ENCODE measurements around the gene SH3RF2.

Gene SH3RF2

DNA sequence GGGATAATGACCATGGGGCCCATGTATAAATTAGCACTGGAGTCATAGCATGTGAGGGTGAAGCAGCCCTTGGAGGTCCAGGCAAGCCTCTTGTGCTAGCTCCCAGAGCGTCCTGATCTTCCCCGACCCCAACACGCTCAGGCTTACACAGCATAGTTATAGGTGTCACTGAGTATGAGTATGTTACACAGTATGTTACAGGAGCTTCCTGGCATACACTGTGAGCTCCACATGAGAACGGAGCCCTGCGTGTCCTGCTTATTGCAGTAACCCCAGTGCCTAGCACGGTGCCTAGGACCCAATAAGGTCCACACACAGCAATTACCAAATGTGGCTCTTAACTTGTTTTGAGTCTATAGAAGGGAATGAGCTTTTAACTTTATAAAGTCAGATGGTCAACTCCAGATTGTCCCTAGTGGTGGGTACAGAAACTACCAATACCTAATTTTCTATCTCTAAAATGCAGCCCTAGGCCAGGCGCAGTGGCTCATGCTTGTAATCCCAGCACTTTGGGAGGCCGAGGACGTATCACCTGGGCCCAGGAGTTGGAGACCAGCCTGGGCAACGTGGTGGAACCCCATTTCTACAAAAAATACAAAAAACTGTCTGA, 104.9 kb downstream of the SH3RF2 start:
- DNase-seq (ENCODE audit: low read depth in 2 of 2): no peak

DNA sequence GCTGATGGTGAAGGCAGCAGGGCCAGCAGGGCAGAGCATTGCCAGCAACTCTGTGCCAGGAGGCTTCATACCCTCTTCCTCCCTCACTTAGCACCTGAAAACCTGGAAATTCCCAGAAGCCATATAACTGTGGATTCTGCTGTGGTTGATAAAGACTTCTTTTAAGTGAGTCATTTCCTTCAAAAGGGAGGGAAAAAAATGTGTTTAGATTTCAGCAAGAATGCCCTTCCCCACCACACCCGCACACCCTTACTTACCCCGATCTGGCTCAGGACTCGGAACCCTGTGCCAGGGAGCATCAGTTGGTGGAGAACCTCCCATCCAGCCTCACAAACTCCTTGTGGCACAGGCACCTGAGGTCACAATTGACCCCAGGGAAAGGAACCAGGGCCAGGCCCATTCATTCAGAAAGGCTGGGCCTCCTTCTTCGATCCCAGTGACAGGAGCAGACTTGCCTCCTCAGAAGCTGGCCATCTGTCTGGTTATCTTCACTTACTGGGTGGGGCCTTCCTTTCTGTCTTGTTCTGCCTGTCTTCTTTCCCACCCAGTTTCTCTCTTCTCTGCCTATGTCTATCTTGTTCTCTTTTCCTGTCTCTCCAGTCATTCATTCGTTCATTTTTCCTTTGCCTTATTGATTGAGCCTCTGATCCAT, 106.4 kb downstream of the SH3RF2 start:
- no peak for DNase-seq (ENCODE audit: low read depth in 2 of 2)

DNA sequence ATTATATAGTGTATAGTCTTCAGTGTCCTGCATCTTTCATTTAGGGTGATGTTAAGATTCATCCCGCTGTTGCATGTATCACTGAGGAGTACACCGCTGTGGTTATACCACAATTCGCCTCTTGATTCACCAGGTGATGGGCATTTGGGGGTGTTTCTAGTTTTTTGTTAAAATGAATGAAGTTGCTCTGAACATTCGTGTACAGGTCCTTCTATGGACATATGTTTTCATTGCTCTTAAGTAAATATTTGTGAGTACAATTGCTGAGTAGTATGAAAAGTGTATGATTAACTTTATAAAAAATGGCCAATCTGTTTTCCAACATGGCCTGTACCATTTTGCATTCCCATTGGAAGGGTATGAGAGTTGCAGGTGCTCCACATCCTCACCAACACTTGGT, 107.3 kb downstream of the SH3RF2 start:
- DNase-seq (ENCODE audit: low read depth in 2 of 2): no peak

DNA sequence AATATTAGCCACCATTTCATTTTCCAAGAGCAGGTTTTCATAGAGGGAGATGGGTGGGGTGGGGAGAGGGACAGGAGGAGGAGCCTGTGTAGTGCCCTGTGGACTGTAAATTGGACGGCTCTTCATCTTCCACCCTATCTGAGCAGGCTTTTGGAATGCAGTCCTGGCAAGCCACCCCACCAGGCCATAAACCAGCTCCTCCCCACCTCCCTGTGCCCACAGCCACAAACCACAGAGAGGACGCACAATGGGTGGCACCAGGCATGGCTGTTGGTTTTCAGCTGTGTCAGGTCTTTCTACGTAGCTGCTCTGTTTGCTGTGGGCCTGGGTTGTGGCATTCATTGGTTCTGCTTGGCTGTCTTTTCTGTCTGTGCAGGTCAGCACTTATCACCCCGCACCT, 111.0 kb downstream of the SH3RF2 start:
- DNase-seq (ENCODE audit: low read depth in 2 of 2): no peak

DNA sequence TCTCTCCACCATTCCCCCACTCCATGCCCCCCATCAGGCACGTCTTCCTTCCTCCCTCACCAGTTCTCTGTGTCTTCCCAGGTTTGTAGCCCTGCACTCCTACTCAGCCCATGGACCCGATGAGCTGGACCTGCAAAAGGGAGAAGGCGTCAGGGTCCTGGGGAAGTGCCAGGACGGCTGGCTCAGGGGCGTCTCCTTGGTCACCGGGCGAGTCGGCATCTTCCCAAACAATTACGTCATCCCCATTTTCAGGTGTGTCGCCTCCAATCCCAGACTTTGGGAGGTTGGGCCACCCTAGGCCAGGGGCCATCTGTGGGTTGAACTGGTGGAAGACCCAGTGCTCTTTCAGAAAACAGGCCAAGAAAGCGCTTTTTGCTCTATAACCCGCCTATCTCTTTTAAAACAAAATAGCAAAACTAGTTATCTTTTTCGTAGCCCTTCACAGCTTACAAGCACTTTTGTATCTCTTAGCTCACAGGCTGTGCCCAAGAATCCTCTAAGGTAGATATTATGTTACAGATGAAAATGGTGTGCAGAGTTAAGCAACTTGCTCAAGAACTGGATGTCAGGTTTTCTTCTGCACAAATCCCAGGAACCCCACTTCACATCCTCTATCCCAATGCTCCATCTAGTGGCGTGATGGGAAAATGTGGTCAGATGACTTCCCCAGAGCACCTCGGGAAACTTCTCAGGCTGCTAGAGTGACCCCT, 112.8 kb downstream of the SH3RF2 start:
- no peak for DNase-seq (ENCODE audit: low read depth in 2 of 2)

DNA sequence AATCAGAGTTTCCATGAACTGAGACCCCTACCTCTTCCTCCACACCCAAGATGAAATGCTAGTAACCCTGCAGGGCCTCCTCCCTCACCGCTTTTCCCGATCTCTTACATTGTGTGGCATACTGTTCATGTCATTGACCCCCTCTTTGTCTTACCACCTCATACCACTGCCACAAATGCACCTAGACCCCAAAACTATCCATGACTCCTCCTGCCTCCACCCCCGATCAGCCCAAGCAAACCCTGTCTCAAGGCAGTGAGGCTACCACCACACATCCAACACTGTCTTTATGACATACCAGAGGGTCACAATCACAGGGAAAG, 113.3 kb downstream of the SH3RF2 start:
- no peak for DNase-seq (ENCODE audit: low read depth in 2 of 2)

DNA sequence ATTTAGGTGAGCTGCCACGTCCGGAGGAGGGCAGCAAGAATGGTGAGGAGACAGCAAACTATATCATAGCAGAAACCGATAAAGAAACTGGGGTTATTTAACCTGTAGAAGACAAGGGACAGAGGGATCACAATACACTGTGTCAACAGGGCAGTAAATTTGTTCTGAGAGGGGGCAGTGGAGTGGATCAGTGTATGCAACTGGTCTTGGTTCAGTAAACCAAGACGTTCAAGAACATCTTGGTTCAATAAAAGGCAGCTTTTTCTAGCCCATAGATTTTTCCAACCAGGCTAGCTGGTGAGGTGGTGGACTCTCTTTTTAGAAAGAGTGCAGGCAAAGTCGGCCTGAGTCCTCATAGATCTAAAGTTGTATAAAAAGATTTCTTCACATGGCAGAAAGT, 113.7 kb downstream of the SH3RF2 start:
- DNase-seq (ENCODE audit: low read depth in 2 of 2): no peak

DNA sequence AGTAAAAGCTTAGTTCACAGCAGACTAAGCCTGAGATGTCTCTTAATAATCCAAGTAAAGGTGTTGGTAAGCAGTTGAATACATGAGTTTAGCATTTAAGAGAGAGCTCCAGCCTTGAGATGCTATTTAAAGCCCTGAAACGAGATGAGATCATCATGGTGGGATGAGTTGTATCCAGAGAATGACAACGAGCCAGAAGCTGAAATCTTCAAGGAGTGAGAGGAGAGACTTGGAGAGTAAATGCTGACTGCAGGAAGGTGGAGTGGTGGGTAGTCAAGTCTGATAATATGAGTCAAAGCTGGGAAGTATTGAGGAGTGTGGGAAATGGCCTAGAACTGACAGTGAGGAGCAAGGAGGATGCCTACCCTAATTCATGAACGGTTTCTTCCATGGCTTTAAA, 115.3 kb downstream of the SH3RF2 start:
- no peak for DNase-seq (ENCODE audit: low read depth in 2 of 2)

DNA sequence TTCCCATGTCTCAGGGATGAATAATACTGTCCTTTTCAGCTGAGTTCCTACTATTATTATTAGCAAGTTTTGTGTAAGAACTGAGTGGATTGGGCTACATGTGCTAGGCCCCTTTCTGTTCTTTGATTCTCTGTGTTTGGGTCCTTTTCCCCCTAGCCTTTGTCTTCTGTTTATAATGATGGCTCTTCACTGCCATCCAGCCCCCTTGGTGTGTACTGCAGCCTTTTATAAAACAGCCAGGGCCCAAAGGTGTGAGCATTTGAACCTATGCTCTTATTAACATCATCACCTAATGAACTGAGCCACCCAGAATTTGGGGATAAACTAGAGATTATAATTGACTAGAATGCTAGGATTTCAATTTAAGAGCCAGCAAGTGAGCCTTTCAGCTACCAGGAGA, 116.4 kb downstream of the SH3RF2 start:
- no peak for DNase-seq (ENCODE audit: low read depth in 2 of 2)

DNA sequence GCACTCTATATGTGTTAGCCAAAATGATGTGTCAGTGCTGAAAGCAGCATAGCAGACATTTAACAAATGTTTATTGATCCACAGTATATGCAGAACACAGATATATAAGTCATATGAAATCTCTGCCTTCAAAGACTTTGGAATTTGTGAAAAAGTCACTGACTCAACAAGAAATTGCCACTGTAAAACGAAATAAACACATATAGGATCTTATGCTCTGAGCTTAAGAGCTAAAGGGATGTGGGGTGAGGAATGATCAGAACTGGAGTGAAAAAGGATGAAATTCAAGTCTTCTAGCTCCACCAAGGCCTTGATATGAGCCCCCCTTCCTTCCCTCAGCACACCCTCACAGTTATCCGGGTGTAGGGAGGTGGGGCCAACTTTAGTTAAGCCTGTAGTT, 119.1 kb downstream of the SH3RF2 start:
- DNase-seq (ENCODE audit: low read depth in 2 of 2): no peak

DNA sequence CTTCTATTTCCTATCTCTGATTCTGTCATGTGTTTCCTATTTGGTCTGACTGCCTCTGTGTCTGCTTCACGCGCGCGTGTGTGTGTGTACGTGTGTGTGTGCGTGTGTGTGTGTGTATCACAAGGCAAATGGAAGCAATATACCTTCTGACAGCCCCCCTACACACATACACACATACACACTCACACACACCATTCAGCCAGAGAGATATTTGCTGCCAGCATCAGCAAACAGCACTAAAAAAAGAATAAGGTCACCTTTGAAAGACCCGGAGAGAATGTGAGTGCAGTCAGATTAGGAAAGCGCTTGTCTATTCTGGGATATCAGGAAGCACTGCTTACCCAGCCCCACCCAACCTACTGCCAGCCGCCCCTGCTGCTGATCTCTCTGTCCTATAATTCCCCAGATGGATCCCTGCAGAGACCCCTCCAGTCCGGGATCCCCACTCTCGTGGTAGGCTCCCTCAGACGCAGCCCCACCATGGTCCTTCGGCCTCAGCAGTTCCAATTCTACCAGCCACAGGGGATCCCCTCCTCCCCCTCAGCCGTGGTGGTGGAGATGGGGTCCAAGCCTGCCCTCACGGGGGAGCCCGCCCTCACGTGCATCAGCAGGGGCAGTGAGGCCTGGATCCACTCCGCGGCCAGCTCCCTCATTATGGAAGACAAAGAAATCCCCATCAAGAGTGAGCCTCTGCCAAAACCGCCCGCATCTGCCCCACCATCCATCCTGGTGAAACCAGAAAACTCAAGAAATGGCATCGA, 123.3 kb downstream of the SH3RF2 start:
- DNase-seq (ENCODE audit: low read depth in 2 of 2): no peak

DNA sequence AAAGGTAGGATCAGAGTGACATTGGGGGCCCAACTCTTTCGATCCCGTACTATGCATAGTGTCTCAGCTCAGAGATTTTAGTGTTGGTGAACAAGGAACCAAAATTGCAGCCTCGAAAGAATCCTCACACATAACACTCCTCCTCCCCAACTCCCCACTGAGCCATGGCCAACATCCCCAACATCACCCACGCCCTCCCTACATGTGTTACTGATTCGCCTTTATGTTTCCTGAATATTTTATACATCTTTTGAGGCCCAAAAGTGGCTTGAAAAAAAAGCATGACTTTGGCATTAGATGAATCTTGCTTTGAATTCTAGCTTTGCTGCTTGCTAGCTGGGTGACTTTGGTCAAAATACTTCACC, 123.8 kb downstream of the SH3RF2 start:
- no peak for DNase-seq (ENCODE audit: low read depth in 2 of 2)

DNA sequence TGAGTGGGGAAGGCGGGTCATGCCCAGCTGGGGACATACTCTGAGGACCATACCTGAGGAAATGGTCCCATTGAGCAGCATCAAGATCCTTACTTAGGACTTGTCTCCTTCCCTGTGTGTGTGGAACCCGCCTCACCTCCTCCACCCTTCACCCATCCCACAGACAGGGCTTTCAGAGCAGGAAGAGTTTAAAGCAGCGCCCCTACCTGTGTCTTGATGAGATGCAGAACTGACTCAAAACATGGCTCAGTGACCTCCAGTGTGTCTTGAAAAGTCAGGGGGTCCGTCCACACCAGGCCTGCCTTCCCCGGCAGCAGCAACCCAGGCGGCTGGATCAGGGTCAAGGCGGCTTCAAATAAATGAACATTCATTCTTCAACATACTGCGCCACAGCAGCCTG, 130.6 kb downstream of the SH3RF2 start:
- DNase-seq (ENCODE audit: low read depth in 2 of 2): no peak

DNA sequence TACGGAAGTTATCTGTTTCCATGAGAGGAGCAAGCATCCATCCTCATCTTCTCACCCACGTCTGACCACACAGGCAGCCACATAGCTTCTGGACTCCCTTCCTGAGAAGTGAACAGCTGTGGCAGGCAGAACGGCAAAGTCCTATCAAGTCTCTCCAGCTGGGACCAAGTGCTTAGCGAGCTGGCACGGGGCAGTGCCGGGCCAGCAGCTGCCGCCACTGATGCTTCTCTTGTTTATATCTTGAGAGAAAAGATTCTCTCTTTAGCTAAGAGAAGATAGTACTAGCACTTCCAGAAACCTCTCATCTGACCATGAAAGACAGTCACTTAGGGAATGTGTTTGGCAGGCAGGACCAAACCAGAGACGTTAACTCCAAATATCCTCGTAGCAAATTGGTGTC, 131.8 kb downstream of the SH3RF2 start:
- DNase-seq (ENCODE audit: low read depth in 2 of 2): no peak

DNA sequence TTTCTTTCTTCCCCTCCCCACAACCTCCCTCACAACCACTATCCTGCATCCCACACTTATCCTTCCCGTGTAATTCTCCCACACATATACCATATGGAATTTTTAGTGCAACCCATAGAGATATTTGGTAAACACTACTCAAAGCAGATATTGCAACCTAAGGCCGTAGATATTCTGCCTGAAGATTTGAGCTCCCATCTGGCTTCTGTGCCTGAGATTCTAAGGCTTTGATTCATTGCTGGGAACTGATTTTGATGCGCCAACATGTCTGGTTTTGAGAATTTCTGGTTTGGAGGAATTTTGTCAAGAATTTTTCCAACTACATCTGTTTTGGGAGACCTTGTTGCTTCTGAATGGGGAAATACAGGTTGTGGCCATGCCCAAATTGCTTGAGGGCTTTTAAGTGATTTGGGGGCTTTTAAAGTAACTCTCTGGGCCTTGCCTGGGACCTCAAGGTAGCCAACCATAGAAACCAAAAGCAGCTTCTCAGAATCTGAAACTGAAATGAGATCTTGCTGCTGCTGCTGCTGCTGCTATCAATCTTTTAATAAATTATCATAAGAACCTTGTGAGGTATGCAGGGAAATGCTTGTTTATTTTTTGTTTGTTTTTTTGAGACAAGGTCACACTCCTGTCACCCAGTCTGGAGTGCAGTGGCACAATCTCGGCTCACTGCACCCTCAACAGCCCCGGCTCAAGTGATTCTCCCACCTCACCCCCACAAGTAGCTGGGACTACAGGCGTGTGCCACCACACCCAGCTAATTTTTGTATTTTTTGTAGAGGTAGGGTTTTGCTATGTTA, 132.8 kb downstream of the SH3RF2 start:
- no peak for DNase-seq (ENCODE audit: low read depth in 2 of 2)

DNA sequence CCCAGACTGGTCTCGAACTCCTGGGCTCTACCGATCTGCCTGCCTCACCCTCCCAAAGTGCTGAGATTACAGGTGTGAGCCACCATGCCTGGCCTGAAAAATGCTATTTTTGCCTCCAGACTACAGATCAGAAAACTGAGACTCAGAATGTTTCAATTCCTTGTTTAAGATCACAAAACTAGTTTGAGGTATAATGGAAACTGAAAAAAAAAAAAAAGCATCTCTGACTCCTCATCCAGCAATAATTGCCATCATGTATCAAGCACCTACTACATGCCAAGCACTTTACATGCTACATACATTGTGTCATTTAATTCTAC, 133.4 kb downstream of the SH3RF2 start:
- no peak for DNase-seq (ENCODE audit: low read depth in 2 of 2)

DNA sequence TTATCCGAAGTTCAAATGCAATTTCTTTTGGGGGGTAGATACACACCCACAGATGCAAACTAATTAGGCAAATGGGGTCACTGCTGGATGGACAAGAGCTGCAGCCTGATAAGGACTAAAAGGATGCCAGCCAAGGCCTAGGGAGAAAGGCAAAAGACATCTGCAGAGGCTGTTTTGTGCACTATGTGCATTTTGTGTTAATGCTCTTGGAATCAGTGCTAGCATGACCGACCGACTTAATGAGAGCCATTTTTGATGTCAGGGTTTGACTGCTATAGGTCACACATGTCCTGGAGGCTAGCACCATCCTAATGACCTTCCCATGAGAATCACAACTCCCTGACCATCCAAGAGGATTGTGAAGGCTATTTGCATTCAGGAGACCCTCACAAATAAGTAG, 134.4 kb downstream of the SH3RF2 start:
- no peak for DNase-seq (ENCODE audit: low read depth in 2 of 2)

DNA sequence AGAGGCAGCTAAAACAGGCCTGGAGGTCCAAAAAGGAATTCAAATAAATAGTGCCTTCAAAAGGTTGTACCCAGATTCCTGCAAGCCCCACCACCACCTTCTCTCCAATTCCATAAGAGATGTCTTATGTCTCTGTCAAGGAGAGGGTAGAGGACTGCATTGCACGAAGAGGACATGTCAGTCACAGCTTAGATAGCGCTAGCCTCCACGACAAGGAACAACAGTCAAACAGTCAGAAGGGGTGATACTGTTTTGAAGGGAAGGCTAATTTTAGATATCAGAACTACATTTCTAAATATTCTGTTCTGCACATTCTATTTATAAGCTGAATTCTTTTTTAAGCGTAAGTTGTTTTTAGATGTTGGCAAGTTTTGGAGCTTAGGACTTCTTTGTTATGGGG, 134.8 kb downstream of the SH3RF2 start:
- no peak for DNase-seq (ENCODE audit: low read depth in 2 of 2)

DNA sequence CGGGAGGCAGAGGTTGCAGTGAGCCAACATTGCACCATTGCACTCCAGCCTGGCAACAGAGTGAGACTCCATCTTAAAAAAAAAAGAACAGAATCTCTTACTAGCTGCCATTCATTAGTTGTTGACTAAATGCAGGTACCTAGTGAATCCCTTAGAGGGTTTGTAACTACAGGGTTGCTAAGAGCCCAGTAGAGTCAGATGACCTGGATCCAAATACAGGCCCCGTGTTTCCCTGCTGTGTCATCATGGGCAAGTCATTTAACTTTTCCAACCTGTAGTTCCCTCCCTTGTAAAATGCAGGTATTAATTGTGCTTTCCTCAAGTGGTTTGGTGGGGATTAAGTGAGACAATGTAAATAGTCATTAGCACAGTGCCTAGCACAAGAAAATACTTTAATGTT, 136.2 kb downstream of the SH3RF2 start:
- DNase-seq (ENCODE audit: low read depth in 2 of 2): no peak

DNA sequence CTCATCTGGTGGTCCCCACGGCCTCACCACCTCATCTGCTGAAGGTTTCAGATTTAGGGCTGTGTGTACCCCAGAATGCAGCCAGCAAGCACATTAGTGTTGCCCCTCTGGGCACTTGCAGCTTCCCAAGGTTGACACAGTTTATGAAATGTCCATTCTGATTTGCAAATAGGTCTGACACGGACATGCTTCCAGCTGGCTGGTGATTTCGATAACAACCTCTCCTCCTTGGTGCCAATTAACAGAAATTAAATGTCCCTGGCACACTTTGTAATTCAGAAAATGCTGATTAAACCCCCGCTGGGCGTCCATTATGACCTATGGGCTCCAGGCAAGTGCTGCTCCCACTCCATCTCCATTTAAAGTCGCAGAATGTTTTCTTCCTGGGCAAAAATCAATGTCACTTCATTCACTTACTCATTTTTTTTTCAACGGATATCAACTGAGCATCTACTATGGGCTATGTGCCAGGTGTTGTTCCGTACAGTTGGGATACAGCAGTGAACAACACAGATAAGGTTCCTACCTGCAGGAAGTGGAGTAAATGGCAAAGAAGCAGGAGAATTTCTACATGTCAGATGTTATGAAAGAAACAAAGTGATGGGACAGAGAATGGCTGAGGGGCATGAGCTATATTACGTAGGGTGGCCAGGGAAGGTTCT, 137.0 kb downstream of the SH3RF2 start:
- DNase-seq (ENCODE audit: low read depth in 2 of 2): no peak

DNA sequence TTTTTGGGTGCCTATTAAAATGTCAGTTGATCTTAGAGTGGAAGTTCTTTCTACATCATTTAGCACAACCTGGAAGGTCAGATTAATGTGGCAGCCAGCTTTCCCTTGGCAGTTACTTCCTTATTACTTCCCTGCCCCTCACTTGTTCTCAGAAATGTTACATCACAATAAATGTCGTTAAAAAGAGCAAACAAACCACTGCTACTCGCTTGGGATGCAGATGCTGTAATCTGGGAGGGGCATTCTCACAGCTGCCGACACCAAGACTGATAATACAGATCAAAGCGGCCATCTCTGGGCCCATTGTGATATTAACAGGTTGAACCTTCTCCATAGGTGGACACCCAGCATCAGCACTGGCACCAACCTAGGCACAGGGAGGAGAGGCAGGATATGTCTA, 139.7 kb downstream of the SH3RF2 start:
- DNase-seq (ENCODE audit: low read depth in 2 of 2): no peak

DNA sequence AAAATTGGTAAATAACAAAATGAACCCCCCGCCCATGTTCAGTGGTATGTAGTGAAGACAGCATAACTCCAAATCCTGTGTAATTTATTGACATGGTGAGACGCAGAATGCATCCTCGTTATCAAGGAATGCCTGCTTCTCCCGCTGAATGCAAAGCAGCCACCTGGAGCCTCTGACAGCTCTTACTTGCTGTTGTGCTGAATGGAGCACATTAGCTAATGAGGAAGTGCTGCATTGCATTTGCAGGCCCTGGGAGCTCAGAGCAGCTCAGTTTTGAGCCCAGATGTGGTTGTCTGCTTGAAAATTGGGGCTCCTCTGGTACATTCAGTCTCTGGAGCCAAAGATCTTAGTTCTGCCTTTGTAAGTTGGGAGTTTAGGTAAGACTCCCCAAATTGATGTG, 140.1 kb downstream of the SH3RF2 start:
- DNase-seq (ENCODE audit: low read depth in 2 of 2): no peak
